Measurements from ENCODE around the gene SPATA12. TPM values are rescaled to one million over a fixed set of nuclear protein-coding genes. Genes with fewer than 3 reads are reported as not detected.

SPATA12 gene, protein sequence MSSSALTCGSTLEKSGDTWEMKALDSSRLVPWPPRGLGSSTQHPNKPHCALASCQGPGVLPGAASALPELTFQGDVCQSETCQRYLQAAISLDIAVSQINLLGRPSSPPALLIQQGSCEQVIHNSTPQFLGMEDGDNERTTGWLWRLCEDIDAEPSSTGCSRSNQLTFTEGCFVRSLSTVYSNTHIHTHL
- polyA plus RNA-seq = not detected
- long read RNA-seq, donor 1 = 0 reads
- long read RNA-seq, donor 2 = 0 reads
- long read RNA-seq, donor 3 = 0 reads
- long read RNA-seq, donor 4 = 0 reads
- long read RNA-seq, donor 5 = 0 reads
- long read RNA-seq, donor 6 = 0 reads
- long read RNA-seq, donor 7 = 0 reads
- long read RNA-seq, donor 8 = 0 reads
- long read RNA-seq, donor 9 = 0 reads
- long read RNA-seq, donor 10 = 0 reads
- long read RNA-seq, donor 11 = 0 reads

GRCh38 chr3:57060089-57060821, at the start of gene SPATA12:
TSS of gene SPATA12 (plus strand) at chr3:57060664. CDS start at chr3:57073695, 13,031 bp downstream.
- DNase-seq = peak; percentile 64 to 82
- H3K36me3 ChIP-seq (ENCODE audit: control insufficient read depth, insufficient read depth, low read length) = no peaks in the 10 kb centered on the region
- 33% methylated on average over 1 of the region's 11 CpGs for WGBS (ENCODE audit: insufficient coverage, low lambda C conversion rate)

GRCh38 chr3:57011022-57011421, 49.4 kb upstream of the SPATA12 start:
- 78% methylated on average over 9 of the region's 13 CpGs for WGBS (ENCODE audit: insufficient coverage, low lambda C conversion rate)
- no peaks in the 10 kb centered on the region for H3K36me3 ChIP-seq (ENCODE audit: control insufficient read depth, insufficient read depth, low read length)
- no peaks in the 10 kb centered on the region for H3K4me1 ChIP-seq (ENCODE audit: control insufficient read depth, insufficient read depth, low read length)
- no peak for DNase-seq
- H3K9me3 ChIP-seq (ENCODE audit: control insufficient read depth, low read depth, low read length) = peaks cover 7% of the 10 kb centered on the region
- H3K4me3 ChIP-seq (ENCODE audit: low read length) = no peak overlapping the region
- no peaks in the 10 kb centered on the region for H3K27me3 ChIP-seq (ENCODE audit: control insufficient read depth, insufficient read depth, low read length)
- H3K27ac ChIP-seq (ENCODE audit: low read length) = no peak overlapping the region

More at GRCh38 chr3:57060089-57060821, at the start of gene SPATA12:
- H3K27ac ChIP-seq (ENCODE audit: low read length) = no peak within 1 kb of the TSS
- no peaks in the 10 kb centered on the region for H3K4me1 ChIP-seq (ENCODE audit: control insufficient read depth, insufficient read depth, low read length)
- no peaks in the 10 kb centered on the region for H3K9me3 ChIP-seq (ENCODE audit: control insufficient read depth, low read depth, low read length)
- no peaks in the 10 kb centered on the region for H3K27me3 ChIP-seq (ENCODE audit: control insufficient read depth, insufficient read depth, low read length)
- H3K4me3 ChIP-seq (ENCODE audit: low read length) = no peak within 1 kb of the TSS

DNA sequence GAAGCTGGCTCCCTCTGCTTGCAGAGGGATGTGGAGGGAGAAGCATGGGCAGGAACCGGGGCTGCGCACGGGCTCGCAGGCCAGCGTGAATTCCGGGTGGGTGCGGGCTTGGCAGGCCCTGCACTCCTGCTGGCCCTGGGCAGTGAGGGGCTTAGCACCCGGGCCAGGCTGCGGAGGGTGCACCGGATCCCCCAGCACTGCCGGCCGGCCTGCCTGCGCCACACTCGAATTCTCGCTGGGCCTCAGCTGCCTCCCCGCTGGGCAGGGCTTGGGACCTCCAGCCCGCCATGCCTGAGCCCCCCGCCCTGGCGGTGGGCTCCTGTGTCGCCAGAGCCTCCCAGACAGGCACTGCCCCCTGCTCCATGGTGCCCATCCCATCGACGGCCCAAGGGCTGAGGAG, 47.6 kb upstream of the SPATA12 start:
- Histone ChIP-seq H3K4me1 (ENCODE audit: control insufficient read depth, insufficient read depth, low read length) (no peaks in the 10 kb centered on the region), H3K4me3 (ENCODE audit: low read length) (no peak overlapping the region), H3K27me3 (ENCODE audit: control insufficient read depth, insufficient read depth, low read length) (no peaks in the 10 kb centered on the region), H3K36me3 (ENCODE audit: control insufficient read depth, insufficient read depth, low read length) (no peaks in the 10 kb centered on the region), H3K27ac (ENCODE audit: low read length) (no peak overlapping the region), H3K9me3 (ENCODE audit: control insufficient read depth, low read depth, low read length) (peaks cover 7% of the 10 kb centered on the region)
- WGBS (ENCODE audit: insufficient coverage, low lambda C conversion rate) = no CpG with 5 or more reads among the region's 22 CpGs
- DNase-seq = no peak

DNA sequence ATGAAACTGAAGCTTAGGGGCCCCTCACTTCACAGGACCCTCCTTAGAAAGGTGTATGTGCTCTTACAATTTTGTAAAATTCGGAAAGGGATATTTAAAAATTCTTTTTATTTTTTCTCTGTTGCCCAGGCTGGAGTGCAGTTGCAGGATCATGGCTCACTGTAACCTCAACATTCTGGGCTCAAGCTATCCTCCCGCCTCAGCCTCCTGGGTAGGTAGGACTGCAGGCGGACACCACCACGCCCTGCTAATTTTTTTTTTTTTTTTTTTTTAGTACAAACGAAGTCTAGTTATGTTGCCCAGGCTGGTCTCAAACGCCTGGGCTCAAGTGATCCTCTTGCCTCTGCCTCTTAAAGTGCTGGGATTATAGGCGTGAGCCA, 45.1 kb upstream of the SPATA12 start:
- H3K4me3 ChIP-seq (ENCODE audit: low read length) = no peak overlapping the region
- peaks cover 7% of the 10 kb centered on the region for H3K9me3 ChIP-seq (ENCODE audit: control insufficient read depth, low read depth, low read length)
- no peaks in the 10 kb centered on the region for H3K4me1 ChIP-seq (ENCODE audit: control insufficient read depth, insufficient read depth, low read length)
- DNase-seq = no peak
- H3K36me3 ChIP-seq (ENCODE audit: control insufficient read depth, insufficient read depth, low read length) = no peaks in the 10 kb centered on the region
- no peak overlapping the region for H3K27ac ChIP-seq (ENCODE audit: low read length)
- WGBS (ENCODE audit: insufficient coverage, low lambda C conversion rate) = no CpG with 5 or more reads among the region's 7 CpGs
- no peaks in the 10 kb centered on the region for H3K27me3 ChIP-seq (ENCODE audit: control insufficient read depth, insufficient read depth, low read length)

- Histone ChIP-seq H3K4me1 (ENCODE audit: control insufficient read depth, insufficient read depth, low read length) (no peaks in the 10 kb centered on the region), H3K9me3 (ENCODE audit: control insufficient read depth, low read depth, low read length) (peaks cover 7% of the 10 kb centered on the region), H3K27ac (ENCODE audit: low read length) (no peak overlapping the region), H3K36me3 (ENCODE audit: control insufficient read depth, insufficient read depth, low read length) (no peaks in the 10 kb centered on the region), H3K4me3 (ENCODE audit: low read length) (no peak overlapping the region), H3K27me3 (ENCODE audit: control insufficient read depth, insufficient read depth, low read length) (no peaks in the 10 kb centered on the region)
- DNase-seq = no peak
- no CpG with 5 or more reads among the region's 6 CpGs for WGBS (ENCODE audit: insufficient coverage, low lambda C conversion rate)
Measured at GRCh38 chr3:57015912-57016311, 44.6 kb upstream of the SPATA12 start.

DNA sequence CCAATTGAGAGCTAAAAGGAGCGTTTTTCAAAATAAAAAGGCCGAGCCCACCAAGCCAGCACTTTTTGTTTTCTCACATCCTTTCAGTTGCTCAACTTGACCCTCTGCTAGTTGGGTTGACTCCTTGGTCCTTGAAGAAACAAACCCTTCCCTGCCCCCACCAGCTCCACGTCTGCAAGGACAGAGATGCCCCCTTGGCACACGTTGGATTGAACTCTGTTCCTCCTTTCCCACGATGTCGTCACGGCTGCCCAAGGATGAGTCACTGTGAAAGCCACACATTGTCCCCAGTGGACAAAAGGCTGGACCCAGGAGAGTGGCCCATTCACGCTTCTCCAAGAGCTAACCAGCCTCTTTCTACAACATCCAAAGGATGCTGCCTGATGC, 43.0 kb upstream of the SPATA12 start:
- DNase-seq = no peak
- H3K4me3 ChIP-seq (ENCODE audit: low read length) = no peak overlapping the region
- peaks cover 7% of the 10 kb centered on the region for H3K9me3 ChIP-seq (ENCODE audit: control insufficient read depth, low read depth, low read length)
- no peaks in the 10 kb centered on the region for H3K27me3 ChIP-seq (ENCODE audit: control insufficient read depth, insufficient read depth, low read length)
- WGBS (ENCODE audit: insufficient coverage, low lambda C conversion rate) = 60% methylated on average over 1 of the region's 8 CpGs
- no peaks in the 10 kb centered on the region for H3K36me3 ChIP-seq (ENCODE audit: control insufficient read depth, insufficient read depth, low read length)
- no peaks in the 10 kb centered on the region for H3K4me1 ChIP-seq (ENCODE audit: control insufficient read depth, insufficient read depth, low read length)
- no peak overlapping the region for H3K27ac ChIP-seq (ENCODE audit: low read length)

DNA sequence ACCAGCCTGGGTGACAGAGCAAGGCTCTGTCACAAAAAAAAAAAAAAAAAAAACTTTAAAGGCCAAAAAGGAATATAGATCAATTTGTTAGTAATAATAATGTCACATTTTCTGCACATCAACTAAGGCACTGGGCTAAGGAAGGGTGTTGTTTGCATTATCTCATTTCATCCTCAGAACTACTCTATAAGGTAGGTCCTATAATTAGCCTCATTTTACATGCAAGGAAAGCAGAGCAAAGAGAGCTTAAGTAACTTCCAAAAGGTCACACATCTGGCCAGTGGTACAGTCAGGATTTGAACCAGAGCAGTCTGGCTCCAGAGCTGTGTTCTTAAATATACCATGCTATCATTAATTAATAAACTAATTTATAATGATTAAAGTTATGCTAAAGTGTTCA, 42.2 kb upstream of the SPATA12 start:
- DNase-seq = no peak
- Histone ChIP-seq H3K9me3 (ENCODE audit: control insufficient read depth, low read depth, low read length) (no peaks in the 10 kb centered on the region), H3K4me1 (ENCODE audit: control insufficient read depth, insufficient read depth, low read length) (no peaks in the 10 kb centered on the region)

DNA sequence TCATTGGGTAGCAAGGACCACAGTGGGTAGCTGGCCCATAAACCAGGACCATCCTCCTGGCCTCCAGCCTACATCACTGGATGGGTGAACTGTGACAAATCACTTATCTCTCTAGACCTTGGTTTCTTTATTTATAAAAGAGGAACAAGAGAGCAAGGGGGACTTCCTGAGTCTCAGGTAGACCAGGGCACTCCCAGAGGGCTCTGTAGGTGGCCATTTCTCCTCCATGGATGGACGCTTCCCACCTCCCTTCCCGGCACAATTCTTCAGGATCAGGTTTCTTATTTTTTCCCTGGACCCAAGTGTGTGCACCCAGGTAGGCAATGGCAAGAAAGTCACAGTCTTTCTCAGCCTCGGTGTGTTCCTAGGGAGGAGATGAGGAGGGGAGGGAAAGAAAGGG, 41.4 kb upstream of the SPATA12 start:
- Histone ChIP-seq H3K27ac (ENCODE audit: low read length) (no peak overlapping the region), H3K36me3 (ENCODE audit: control insufficient read depth, insufficient read depth, low read length) (no peaks in the 10 kb centered on the region), H3K9me3 (ENCODE audit: control insufficient read depth, low read depth, low read length) (no peaks in the 10 kb centered on the region), H3K4me1 (ENCODE audit: control insufficient read depth, insufficient read depth, low read length) (no peaks in the 10 kb centered on the region), H3K27me3 (ENCODE audit: control insufficient read depth, insufficient read depth, low read length) (no peaks in the 10 kb centered on the region), H3K4me3 (ENCODE audit: low read length) (no peak overlapping the region)
- DNase-seq = no peak
- WGBS (ENCODE audit: insufficient coverage, low lambda C conversion rate) = no CpG with 5 or more reads among the region's 3 CpGs

More for the DNA sequence above, 42.2 kb upstream of the SPATA12 start:
- Histone ChIP-seq H3K4me3 (ENCODE audit: low read length) (no peak overlapping the region), H3K27ac (ENCODE audit: low read length) (no peak overlapping the region), H3K27me3 (ENCODE audit: control insufficient read depth, insufficient read depth, low read length) (no peaks in the 10 kb centered on the region), H3K36me3 (ENCODE audit: control insufficient read depth, insufficient read depth, low read length) (no peaks in the 10 kb centered on the region)

GRCh38 chr3:57025237-57025636, 35.2 kb upstream of the SPATA12 start:
- no peak for DNase-seq
- Histone ChIP-seq H3K27me3 (ENCODE audit: control insufficient read depth, insufficient read depth, low read length) (no peaks in the 10 kb centered on the region), H3K36me3 (ENCODE audit: control insufficient read depth, insufficient read depth, low read length) (no peaks in the 10 kb centered on the region), H3K4me1 (ENCODE audit: control insufficient read depth, insufficient read depth, low read length) (no peaks in the 10 kb centered on the region), H3K27ac (ENCODE audit: low read length) (no peak overlapping the region), H3K4me3 (ENCODE audit: low read length) (no peak overlapping the region), H3K9me3 (ENCODE audit: control insufficient read depth, low read depth, low read length) (no peaks in the 10 kb centered on the region)
- no CpG with 5 or more reads among the region's 3 CpGs for WGBS (ENCODE audit: insufficient coverage, low lambda C conversion rate)

DNA sequence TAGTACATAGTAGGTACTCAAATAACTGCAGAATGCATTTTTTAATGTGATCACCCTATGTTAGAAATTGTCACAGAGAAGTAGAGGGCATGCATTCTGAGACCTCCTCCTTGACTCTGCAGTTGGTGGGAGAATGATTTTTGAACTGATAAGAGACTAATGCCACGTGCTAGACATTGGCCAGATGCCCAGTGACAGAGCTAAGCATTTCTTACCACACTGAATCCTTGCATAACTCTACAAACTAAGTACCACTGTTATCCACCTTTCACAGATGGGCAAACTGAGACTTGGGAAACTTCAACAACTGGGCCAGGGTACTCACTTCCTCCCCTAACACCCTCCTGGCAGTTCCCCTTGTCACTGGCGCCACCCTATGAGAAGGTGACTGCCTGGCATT, 33.5 kb upstream of the SPATA12 start:
- H3K9me3 ChIP-seq (ENCODE audit: control insufficient read depth, low read depth, low read length) = no peaks in the 10 kb centered on the region
- no peaks in the 10 kb centered on the region for H3K4me1 ChIP-seq (ENCODE audit: control insufficient read depth, insufficient read depth, low read length)
- H3K4me3 ChIP-seq (ENCODE audit: low read length) = no peak overlapping the region
- no peaks in the 10 kb centered on the region for H3K36me3 ChIP-seq (ENCODE audit: control insufficient read depth, insufficient read depth, low read length)
- WGBS (ENCODE audit: insufficient coverage, low lambda C conversion rate) = no CpG with 5 or more reads among the region's 2 CpGs
- H3K27ac ChIP-seq (ENCODE audit: low read length) = no peak overlapping the region
- no peak for DNase-seq
- H3K27me3 ChIP-seq (ENCODE audit: control insufficient read depth, insufficient read depth, low read length) = no peaks in the 10 kb centered on the region
